GM08714 (cell line): ENCODE measurements around the gene MRNIP.
"Not testable (repeated sequence)": the region's sequence is repeated elsewhere in the genome, so short reads cannot be mapped to it uniquely, and the experiment has no call there.

Experiments used
- H3K4me3 ChIP-seq: fragments of 200-500 bp; sonication (Bioruptor generic); 2 replicates; pipeline ENCODE4 v1.5.1; 2014; ENCODE audit warnings: mild to moderate bottlenecking, low read length, inconsistent platforms
- ZNF274 ChIP-seq: IDR thresholded peaks from 2 replicates; pipeline ENCODE4 v1.6.1; 2012; ENCODE audit warnings: mild to moderate bottlenecking, low read depth, low read length

The MRNIP gene

DNA sequence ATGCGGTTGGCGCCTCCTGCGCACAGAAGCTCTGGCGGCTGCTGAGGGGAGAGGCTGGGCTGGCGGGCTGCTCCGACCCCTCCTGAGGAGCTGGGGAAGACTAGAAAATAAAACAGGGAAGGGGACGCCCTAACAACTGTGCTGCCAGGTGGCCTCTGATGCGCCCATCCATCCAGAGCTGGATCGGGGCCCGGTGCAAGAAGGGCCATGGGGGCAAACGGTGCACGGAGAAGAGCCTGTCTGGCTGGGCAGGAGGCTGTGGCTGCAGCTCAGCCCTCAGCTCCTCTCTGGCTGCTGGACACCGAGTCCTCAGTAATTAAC, 21.0 kb upstream of the MRNIP start:
- TF ChIP-seq ZNF274, result no peak
- H3K4me3 ChIP-seq, result no peak overlapping the region

DNA sequence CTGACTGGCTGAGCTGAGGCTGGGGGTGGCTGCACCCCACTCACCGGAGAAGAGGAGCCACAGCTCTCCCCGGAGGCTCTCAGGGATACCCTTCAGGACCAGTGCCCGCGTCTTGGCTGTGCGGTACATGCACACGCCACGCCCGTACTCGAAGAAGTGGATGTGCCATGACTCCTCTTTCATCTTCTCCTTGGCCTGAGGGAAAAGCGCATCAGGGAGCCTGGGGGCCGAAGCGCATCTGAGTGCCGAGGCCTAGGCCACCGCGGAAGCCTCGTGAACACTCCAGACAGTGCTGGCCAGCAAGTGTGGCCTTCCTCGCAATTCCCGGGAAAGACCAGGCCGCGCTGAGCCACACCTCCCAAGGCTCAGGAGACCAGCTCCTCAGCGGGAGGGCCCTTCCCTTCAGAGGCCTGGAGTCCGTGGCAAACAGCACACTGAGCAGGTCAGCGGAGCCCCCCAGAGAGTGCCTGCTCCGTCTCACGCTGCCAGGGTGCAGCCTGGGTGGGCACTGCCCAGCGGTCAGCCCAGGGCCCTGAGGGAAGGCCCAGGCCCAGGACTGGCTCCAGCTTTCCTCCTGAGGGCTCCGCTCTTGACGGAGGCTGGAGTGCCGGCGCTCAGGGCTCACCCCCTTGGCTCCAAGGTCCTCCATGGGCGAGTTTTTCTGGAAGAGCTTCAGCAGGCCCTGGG, 20.5 kb upstream of the MRNIP start:
- no peak for TF ChIP-seq ZNF274
- H3K4me3 ChIP-seq, result no peak overlapping the region

DNA sequence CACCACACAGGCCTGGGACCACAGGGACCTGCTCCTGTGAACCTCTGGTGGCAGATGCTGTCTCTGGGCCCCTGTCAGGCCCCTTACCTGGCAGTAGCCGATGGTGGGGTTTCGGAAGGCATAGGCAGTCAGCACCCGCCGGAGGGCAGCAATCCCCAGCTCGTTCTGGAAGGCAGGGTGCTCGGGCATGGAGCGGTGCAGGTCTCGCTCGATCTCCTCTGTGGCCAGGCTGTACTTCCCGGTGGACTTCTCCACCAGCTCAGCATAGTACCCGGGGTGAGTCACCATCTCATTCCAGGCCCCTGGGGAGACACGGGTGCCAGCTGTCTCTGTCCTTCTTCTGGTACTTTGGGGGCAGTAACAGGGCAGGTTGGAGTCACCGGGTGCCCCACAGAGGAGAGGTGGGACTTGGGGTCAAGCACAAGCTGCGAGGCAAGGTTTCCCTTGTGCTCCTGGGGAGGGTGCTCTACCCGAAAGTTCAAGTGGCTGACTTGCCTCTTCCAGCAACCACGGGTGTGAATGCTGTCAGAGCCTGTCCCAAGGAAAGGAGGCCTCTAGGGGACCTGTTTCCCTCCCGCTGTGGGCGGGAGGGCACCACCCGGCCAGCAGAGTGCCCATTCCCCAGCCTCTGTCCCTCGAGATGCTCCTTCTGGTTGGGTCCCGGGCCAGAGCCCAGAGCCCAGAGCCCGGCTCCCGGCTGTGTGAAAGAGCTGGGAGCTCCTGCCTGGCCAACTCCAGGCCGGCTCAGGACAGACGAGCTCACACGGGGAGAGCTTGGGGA, 19.8 kb upstream of the MRNIP start:
- H3K4me3 ChIP-seq, result no peak overlapping the region
- TF ChIP-seq ZNF274, result no peak

DNA sequence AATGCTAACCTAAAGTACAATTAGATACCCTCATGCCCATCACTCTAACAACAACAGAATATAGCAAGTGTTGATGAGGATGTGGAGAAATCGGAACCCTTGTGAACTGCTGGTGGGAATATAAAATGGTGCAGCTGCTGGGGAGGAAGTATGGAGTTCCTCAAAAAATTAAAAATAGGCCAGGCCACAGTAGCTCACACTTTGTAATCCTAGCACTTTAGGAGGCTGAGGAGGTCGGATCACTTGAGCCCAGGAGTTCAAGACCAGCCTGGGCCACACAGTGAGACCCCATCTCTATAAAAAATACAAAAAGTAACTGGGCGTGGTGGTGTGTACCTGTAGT, 18.0 kb upstream of the MRNIP start:
- TF ChIP-seq ZNF274, result no peak
- H3K4me3 ChIP-seq, result no peak overlapping the region

DNA sequence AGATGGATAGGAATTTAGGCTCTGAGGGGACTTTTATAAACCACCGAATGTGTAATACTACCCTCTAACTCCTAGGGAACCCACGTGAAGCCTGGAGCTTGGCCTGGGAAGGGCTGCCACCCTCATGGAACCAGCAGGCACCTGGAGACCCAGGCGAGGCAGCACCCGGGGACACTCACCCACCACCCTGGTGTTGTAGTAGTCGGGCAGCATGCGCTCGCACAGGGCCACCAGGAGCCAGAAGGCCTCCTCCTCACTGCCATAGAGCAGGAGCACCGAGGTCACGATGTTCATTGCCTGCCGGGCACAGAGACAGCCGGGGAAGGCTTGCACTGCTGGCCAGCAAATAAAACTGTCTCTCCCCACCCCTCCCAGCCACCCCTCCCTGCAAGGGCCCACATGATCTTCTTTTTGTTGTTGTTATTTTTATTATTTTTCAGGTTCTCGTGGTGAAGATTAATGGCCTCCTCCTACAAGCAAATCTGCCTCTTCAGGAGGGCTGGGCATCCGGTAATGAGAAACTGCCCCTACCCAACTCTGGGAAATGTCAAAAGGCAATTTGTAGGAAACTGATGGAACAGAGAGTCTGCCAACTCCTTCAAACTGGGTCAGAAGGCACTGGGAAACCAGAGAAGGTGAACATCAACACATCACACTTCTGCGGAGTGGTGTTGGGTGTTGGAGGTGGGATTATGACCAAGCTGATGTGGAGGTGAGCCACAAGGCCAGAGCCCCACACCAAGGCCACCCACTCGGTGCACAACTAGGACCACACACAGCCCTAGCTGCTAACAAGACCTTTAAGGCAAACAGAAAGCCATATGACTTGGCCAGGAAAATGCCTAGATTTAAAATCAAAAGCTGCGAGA, 17.4 kb upstream of the MRNIP start:
- H3K4me3 ChIP-seq, result no peak overlapping the region
- no peak for TF ChIP-seq ZNF274

DNA sequence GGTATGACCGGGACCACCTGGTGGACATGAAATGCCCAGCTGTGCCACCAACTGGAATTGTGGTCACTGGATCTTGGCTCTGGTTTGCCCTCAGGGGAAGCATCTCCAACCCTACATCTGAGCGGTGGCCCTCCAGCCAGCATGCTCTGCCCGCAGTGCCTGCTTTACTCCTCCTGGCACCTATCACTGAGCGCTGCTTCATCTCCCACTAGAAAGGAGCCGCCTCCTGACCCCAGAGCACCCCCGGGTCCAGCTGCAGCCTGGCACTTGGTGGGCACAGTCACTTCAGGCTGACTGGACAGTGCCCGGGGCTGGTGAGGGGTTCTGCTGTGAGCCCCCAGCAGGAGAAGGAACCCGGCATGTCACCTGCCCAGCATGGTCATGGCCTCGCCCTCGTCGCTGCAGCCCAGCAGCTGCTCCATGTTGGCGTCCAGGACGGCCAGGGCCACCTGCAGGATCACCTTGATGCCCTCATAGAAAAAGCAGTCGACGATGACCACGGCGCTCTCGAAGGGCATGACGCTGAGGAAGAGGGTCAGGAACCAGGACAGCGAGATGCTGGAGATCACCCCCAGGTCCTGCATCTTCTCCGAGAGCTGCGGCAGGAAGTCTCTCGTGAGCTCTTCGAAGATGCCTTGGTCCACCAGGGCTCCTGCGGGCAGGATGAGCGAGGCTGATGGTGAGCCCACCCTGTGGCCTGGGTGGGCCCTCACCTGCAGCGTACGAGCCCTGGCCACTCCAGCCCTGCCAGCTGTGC, 16.1 kb upstream of the MRNIP start:
- H3K4me3 ChIP-seq, result no peak overlapping the region
- no peak for TF ChIP-seq ZNF274

DNA sequence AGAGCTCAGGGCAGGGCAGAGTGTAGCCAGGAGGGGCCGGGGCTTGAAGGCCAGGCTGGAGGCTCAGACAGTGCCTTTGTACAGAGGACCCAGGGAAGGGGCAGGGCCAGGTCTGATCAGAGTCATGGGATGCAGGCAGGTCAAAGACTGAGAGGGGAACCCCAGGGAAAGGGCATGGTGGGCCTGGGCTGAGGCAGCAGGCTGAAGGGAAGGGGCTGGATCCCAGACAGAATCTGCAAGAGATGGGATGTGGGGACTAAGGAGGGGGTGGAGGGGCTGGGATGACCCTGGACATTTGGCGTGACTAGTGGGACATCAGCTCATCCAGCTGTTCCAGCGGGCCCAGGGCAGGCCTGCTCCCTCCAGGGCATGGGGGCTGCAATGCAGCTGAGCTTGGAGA, 15.5 kb upstream of the MRNIP start:
- TF ChIP-seq ZNF274, result no peak
- no peak overlapping the region for H3K4me3 ChIP-seq

DNA sequence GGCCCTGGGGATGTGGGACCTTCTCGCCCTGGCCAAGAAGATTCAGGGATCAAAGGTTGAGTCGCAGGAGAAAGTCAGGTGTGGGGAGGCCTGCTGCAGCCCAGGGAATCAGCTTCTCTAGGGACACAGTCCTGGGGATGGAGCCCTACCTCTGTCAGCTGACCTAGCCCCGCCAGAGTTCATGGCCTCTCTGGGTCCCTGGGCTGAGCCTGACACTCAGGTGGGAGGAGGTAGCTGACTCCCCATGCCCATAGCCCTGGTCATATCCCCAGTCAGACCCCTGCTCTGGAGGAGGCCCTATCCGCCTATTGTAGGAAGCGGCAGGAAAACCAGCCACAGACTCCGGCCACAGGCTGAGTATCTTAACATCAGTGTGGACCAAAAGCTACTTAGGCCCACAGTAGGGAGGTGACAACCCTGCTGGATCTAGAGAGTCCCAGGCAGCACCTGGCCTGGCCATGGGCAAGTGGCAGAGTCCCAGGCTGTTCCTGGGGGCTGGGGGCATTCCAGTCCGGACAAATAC, 15.0 kb upstream of the MRNIP start:
- no peak overlapping the region for H3K4me3 ChIP-seq
- TF ChIP-seq ZNF274, result no peak

DNA sequence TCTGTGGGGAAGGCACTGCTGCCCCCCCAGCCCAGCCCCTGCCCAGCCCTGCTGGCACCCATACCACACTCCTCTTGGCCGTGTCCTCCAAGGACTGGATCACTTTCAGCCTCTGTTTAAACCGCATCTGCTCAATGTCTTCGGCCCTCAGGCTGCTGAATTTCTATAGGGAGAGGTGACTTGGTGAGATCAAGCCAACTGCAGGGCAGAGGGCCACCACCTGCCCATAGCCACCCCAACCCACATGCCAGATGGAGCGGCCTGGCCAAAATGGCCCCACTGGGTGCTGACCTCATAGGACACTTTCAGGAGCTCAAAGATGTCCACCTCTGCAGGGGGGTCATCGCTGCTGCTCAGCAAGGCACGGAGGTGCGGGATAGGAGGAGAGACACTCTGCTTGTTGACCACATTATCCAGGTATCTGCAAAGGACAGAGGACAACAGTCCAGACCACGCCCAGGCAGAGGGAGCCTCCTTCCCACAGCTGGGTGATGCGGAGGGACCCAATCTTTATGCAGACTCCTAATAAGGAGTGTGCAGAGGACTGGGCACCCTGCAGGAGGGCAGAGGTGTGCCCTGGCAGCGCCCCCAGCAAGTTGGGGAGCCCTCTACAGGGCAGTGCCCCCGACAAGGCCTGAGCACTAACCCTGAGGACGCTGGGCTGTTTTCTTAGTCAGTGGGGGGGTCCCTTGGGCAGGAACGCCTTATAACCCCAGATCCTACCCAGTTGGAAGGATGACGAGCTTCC, 14.4 kb upstream of the MRNIP start:
- TF ChIP-seq ZNF274, result no peak
- no peak overlapping the region for H3K4me3 ChIP-seq

DNA sequence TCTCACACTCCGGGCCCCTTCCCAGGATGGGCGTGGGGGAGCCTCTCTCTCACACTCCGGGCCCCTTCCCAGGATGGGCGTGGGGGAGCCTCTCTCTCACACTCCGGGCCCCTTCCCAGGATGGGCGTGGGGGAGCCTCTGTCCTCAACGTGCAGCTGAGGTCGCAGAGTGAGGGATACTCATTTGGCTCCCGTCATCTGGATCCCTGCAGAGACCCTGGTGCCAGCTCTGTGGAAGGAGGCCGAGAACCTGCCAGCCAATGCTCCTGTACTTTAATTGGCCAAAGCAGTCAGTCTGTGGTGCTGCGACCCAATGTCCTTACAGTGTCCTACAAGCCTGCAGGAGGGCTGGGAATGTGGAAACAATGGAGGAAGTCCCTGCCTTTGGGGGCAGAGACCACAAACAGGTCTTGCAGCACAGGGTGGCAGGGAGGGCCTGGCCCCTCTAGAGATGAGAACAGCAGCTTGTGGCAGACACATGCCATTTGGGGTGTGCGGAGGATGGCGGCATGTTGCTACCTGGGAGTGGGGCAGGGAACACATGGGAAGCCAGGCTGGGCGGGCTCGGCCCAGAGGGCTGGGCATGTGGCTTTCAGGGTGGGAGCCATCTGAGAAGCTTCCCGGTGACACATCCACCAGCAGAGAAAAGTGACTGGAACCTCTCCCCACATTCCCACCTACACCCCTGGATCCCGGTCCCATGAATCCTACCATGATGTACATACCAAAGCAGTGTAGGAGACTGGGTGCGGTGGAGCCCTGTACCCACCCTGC, 13.6 kb upstream of the MRNIP start:
- H3K4me3 ChIP-seq, result no peak overlapping the region
- TF ChIP-seq ZNF274, result no peak

DNA sequence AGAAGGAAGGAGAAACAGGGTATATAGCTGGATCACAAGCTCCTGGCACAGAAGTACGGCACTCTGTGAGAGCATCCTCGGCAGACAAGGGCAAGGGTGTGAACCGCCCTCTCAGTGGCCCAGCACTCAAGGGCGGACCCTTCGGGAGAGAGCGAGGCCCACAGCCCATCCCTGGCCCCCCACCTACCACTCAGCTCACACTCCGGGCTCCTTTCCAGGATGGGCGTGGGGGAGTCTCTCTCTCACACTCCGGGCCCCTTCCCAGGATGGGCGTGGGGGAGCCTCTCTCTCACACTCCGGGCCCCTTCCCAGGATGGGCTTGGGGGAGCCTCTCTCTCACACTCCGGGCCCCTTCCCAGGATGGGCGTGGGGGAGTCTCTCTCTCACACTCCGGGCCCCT, 12.9 kb upstream of the MRNIP start:
- H3K4me3 ChIP-seq, result not testable (repeated sequence)

DNA sequence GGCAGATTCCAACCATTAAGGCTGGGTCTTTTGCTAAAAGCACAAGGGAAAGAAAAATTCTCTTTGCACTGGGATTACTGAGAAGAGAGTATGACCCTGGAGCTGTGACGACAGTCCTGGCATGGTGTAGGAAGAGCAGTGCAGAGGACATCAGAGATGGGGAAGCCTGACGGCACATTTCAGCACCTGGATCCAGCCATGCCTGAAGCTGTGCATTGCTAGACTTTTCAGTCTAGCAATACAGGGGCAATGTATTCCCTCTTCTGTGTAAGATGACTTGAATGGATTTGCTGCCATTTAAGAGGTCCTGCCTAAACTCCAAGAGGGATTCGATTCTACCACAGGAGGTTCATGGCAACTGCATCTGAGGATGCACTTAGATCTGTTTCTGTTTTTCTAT, 12.3 kb upstream of the MRNIP start:
- no peak for TF ChIP-seq ZNF274
- no peak overlapping the region for H3K4me3 ChIP-seq

DNA sequence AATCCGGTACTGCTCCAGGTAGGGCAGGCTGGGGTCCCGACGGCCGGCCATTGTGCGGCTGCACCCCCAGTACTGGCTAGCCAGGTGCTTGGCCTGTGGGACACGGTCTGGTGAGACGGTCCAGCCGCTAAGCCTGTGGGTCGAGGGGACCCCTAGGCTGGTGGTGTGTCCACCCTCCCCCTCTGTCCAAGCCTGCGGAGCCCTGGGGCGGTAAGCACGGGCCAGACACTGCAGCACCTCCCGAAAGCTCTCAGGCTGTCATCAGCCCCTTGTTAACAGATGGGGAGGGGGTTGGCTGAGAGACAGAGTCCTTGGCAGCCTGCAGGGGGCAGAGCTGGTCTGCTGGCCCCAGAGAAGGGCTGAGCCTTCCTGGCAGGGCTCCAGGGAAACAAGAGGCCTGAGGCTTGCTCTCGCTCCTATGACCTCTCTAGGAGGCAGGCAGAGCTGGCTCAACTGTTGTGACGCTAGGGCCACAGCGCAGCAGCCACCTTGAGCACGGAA, 11.8 kb upstream of the MRNIP start:
- H3K4me3 ChIP-seq, result no peak overlapping the region
- TF ChIP-seq ZNF274, result no peak
